GM21825 (cell line): Measurements from ENCODE around the gene NUDT1.
A peak's percentile ranks its signal among the peaks of the same experiment; 100 is the strongest.

Experiments
- ATAC-seq: cut with Tn5 transposase; IDR thresholded peaks from one replicate; pipeline ENCODE4 v1.9.1; 2021; ENCODE audit warnings: mild to moderate bottlenecking, moderate library complexity; ENCODE audit not compliant: unreplicated experiment

Gene NUDT1

DNA sequence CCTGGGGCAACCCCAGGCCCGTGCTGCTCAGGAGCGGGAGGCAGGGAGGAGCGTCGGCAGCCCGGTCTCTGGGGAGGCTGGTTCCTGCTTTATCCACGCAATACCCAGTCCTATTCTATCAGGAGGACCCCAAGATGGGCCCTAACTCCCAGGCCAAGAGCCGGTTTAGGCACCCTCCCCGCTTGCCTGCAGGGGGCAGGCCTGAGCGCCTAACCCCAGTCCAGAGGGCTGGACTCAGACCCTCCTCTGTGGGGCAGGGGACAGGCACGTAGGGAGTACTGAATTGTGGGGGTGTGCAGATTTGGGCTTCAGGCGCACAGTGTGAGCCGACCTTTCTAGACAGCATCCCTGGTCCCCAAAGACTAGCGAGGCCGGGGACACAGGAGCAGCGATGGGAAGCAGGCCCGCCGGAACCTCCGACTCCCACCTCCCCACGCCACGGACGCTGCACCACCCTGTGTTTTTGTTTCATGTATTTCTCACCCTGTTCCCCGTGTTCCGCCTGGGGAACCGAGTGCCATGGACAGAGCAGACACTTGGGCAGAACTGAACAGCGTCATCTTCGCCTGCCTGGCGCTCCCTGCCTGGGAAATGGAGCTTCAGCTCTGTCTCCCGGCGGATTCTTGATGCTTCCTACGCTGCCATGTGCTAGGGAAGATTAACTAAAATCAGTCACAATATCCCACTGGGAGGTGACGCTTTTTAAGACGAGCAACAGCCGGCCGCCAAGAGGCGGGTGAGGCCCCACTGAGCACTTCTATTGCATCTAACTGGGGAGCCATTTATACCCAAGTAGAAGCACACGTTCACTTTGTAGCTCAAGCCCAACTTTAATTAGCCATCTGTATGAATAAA is 5.3 kb downstream of the NUDT1 start:
- no peak for ATAC-seq

DNA sequence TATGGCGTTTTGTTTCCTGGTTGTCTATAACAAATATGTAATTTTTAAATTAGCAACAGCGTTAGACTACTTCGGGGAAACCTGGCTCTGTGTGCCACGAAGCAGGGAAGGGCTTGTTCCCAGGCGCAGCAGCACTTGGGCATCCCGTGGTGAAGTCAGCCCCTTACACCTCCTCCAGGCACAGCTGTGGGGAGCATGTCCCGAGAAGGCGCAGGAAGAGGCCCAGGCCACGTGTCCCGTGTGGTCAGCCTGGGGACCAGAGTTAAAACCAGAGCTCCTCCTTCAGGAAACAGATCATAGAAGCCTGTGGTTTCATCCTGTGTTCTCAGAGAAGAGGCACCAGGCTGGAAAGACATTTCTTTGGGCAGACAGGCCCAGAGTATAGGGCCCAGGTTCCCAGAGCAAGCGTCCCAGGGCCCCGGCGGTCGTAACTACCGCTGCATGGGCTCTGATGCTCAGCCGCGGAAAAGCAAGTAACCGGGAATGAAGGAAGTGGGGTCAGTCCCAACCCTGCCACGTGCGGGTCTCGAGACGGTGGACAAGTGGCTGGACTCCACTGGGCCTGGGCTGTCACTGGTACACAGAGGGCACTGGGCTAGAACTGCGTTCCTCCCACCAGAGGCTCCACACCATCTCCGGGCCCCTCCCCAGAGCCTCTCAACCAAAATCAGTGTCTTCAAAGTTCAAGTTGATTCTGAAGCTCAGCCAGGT is 7.1 kb downstream of the NUDT1 start:
- peak; percentile 55 for ATAC-seq

DNA sequence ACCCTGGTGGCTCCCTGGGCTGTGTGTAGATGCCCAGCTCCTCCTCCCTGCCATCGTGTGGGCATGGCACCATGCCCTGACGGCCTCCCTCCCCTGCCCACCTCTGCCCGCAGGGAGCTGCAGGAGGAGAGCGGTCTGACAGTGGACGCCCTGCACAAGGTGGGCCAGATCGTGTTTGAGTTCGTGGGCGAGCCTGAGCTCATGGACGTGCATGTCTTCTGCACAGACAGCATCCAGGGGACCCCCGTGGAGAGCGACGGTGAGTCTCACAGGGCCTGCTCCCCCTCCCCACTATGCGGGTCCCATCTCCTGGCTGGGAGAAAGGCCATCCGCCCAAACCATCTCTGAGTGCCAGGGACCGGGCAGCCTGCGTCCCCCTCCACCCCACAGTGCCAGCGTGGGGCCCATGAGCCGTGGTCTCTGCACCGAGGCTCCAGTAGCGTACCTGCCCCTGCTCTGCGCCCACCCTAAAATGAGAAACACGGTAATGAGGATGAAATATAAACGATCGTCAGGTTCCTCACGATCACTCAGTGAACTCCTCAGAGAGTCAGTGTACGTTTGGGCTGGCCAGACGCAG is 7.8 kb downstream of the NUDT1 start:
- no peak for ATAC-seq

DNA sequence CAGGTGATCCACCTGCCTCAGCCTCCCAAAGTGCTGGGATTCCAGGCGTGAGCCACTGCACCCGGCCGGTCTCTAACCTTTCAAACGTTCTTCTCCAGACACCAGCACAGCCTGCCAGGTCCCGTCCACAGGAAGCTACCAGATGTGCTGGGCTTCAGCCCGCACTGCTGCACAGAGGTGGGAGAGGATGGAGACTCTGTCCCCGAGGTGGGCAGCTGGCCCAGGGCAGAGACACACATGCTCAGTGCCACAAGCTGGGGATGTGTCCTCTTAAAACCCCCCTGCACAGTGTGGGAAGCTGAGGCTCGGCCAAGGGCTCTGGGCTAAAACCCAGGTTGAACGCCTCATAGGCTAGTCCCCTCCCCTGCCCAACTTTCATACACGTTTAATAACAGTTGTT is 9.4 kb downstream of the NUDT1 start:
- no peak for ATAC-seq

DNA sequence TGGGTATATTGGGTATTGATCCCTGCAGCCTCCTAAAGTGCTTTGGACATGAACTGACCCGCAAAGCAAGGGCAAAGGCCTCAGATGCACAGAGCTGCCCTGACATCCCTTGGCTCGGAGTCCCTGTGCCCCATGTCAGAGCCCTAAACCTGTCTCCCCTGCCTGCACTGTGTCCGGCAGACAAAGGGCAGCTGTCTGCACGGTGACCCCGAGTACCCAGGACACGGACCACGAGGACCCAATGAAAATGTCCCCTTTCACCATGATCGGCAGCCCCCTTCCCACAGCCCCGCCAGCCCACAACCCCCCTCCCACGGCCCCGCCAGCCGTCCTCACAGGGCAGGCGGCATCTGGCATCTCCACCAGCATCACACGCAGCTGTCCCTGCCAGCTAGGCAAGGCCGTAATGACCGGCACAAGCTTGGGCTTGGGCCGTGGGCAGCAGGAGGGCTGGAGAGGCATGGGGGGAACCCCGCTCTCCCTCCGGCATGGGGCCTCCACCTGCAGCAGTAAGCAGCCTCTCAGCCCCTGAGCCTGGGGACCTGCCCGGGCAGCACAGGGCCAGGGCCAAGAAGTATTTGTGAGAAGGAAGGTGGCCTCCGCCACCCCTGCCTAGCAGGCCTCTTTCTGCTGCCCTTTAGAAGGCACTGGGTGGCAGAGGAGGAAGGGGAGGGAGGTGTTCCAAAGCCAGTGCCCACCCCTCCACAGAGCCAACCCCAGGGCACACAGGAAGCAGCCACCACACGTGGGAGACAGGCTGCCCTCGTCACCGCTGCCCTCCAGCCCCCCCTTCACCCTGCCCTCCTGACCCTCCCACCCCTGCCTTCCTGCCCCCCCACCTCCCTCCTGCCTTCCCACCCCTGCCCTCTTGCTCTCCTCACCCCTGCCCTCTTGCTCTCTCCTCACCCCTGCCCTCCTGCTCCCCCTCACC is 10.1 kb downstream of the NUDT1 start:
- no peak for ATAC-seq

DNA sequence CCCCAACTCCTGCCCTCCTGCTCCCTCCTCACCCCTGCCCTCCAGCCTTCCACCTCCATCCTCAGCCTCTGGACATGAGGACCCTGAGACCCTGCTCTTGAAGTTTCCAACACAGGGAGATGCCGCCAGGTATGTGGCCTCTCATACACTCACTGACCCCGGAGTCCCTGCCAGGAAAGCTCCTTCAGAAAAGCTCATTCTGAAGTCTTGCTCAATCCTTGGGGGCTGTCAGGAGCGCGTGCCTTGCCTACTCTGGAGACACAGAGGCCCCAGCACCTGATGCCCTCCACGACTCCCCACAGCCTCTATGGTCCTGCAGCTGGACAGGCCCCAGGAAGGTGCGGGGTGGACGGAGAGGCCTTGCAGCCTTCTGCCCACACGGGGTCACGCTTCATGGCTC is 11.0 kb downstream of the NUDT1 start:
- ATAC-seq = no peak

DNA sequence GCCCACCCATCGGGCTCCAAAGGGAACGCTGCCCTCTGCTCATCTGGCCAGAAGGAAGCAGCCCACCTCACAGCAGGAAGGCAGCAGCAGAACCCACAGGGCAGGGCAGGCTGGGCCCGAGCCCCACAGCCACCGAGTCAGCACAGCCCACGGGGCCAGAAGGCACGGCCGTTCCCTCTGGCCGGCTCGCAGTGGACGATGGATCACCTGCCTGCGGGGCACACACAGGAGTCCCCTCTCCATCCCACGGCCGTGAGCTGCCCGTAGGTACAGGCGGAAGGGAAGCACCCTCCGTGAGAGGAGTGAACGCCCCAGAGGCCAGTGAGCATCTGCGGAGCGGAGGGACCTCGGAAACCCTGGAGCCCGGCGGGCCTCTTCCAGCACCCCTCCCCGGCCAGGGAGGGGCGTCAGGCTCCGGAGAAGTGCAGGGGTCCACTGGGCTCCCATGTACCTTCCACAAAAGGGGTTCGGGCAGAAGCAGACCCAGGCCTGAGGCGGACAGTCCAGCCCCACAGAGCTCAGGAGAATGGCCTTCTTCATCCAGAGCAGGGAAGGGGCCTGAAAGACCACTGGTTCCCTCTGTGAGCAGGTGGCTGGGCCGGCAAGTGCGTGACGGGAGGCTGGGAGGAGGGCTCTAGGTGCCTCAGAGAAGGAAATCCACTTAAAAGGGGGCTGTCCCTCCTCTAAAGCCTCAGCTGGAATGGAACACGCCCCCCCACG is 11.7 kb downstream of the NUDT1 start:
- ATAC-seq = no peak

DNA sequence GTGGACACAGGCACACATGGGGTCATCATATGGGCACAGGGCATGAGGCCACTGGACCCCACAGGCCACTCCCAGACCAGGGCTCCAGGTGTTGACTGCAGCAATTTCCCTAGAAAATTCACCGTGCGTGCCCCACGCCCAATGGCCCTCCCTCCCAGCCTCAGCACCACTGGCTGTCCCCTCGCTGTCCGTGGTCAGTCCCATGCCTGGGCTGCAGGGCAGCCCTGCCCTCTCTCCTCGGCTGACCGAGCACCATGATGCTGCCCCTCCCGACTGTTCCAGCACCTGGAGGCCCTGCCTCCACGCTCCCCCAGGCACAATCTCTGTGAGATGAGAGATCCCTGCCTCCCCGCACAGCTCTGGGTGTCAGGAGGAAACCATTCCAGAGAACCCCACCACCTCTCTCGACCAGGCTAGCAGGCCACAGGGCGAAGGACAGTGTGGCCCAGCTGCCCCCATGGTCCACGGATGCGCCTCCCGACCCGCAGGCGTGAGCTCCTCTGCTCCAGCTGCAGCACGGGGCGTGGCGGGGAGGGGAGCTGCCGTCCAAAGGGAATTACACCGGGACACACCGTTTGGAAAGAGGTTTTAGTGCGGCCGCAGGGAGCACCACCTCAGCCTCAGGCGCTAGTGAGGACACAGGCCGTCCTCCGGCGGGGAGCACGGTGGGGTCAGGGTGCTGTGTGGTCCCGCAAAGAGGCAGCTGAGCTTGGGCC is 12.6 kb downstream of the NUDT1 start:
- no peak for ATAC-seq

DNA sequence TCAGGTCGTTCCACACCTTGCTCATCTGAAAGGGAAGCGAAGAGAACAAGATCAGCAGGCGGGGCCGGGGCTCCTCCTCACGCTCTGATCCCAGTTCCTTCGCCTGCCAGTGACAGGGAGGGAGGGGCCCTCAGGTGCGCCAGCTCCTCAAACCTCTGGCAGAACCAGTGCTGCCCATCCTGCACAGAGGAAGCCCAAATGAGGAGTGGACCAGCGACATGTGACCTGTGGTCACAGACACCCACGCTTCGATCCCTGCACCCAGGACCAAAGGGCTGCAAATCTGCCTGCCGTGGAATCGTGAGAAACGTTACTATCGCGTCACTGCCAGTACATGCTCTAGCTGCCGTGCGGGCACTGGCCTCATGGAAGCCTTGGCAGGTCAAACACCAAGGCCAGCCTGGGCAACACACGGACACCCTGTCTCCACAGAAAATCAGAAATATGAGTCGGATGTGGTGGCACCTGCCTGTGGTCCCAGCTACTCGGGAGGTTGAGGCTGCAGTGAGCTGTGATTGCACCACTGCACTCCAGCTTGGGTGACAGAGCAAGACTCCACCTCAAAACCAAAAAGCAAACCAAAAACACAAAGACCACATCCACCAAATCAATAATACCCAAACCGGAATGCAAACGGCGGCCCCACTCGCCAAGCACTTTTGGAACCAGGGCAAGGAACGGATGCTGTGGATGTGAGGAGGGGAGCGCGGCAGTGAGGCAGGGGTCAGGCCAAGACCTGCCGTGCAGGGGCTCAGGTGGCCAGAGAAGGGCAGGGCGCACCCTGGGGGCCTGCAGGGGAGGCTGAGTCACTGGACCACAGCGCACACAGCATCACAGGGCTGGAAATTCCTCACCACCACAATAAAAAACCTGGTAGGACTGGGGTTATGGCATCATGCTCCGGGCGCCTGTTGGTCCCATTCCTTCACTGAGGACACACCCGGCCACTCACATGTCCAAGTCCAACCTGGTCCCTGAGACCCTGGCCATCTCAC is 13.4 kb downstream of the NUDT1 start:
- ATAC-seq = no peak

DNA sequence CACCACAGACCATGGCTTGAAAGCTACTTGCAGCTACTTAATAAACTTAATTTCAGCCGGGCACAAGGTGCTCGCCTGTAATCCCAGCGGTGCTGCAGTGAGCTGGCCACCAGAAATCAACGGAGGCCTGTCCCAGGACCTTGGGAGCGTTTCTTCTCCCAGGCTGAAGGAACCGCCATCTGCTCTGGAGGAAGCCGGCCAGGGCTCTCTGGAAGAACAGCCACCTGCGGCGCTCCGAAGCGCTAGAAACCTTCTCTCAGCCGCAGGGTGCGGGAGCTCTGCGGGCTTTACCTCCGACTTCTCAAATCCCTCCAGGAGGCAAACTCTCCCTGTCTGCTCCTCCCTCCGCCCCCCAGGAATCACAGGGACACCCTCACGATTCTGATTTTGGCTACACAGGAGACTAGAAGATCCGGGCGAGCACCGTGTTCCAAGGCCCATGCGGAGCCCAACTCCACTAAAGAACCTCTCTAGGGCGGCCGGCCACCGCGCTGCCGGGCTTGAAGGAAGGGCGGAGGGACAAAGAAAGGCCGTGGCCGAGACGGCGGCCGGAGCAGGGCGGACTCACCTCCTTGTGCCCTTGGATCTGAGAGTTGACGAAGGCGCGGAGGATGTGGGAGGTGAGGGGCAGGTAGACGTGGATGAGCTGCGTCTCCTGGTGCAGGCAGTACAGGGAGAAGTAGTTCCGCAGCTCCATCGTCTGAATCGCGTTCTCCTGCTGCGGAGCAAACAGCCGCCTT is 14.4 kb downstream of the NUDT1 start:
- no peak for ATAC-seq

DNA sequence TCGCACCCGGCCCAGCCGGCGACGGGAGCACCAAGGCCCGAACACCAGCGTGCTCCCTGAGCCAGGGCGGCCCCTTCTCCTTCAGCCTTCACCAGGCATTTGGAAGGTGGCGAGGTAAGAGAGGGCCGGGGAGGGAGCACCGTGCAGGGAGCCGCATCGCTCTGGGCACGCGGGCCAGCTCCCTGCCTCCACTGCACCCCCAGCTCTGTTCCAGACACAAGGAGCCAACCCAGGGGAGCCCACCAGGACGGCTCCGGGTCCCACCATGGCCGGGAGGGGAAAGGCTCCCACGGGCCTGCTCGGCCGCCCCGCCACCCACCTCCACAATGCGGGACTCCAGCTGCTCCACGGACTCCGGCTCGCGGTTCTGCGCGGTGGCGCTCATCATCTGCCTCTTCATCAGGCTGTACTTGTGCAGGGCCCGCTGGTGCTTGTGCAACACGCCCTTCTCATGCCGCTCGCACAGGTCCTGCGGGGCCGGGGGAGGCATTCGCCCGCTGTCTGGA is 15.1 kb downstream of the NUDT1 start:
- ATAC-seq = no peak

DNA sequence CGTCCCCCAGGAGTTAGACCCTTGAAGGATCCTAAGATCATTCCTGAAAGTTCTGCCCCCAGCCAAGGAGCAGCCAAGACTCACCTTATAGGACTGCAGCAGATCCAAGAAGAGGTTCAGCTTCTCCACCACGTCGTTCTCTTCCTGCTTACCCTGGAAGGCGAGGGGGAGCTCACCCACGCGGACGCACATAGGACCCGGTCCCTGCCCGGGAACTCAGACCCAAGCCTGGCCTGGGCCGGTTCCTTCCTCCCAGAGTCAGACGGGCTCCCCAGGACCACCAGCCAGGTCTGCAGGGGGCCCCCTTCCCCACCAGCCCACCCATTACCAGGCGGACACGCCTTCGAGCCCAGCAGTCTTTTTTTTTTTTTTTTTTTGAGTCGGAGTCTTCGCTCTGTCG is 15.6 kb downstream of the NUDT1 start:
- ATAC-seq = no peak

DNA sequence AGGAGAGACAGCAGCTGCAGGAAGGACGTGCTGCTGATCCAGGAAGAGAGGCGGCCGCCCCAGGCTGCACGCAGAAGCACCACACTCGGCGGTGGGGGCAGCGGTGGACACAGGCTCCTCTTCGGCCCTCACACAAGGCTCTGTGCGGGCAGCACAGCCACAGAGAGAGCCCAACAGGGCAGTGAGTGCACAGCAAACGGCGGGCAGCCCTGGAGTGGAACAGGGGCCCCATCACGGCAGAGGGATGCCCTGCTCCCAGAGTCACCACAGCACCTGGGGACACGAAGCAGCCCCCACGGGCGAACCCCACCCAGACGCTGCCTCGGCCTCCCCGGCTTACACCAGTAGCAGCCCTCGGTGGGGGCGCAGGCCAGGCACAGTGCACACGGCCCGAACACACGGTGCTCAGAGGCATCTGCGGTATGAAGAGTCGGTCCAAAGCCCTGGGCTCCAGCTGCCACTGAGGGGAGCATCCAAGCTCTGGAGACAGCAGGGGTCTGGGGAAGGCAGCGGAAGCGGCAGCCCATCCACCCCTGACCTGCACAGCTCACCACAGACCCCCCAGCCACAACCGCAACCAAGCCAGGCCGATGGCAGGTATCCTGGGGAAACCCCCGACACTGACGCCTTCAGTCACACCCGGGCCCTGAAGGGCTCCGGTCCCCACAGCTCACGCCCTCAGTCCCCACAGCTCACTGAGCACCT is 16.8 kb downstream of the NUDT1 start:
- ATAC-seq = peak; percentile 63

DNA sequence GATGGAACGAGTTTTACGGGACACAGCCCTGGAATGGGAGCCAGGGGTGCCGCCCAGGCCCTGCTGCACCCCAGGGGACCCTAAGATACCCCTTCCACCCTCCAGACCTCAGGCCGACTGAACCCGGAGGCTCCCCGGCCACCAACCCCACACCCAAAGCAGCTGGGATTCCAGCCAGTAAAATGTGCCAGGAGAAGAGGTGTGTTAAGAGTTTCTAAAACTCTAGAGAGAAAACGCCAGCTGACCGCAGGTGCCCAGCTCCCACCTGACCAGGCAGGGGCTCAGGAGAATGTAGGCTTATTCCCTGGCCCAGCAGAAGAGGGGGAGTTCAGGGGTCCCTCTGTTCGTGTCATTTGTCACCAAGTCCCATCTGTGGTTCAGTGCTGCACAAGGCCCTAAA is 17.5 kb downstream of the NUDT1 start:
- no peak for ATAC-seq

DNA sequence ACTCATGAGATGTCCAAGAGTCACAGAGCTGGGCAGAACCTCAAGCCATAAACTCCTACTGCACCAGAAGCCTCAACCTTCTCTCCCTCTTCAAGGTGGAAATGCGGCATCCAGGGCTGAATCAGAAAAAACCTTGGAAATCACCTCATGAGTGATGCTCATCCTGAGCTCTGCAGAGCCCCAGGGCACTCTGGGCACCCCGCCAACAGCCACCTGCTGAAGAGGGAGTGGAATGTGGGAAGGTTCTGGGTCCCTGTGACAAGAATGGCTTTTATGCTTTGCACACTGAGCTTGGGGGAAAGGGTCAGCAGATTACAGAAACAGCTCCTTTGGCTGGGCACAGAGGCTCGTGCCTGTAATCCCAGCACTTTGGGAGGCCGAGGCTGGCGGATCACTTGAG is 18.8 kb downstream of the NUDT1 start:
- ATAC-seq = no peak

DNA sequence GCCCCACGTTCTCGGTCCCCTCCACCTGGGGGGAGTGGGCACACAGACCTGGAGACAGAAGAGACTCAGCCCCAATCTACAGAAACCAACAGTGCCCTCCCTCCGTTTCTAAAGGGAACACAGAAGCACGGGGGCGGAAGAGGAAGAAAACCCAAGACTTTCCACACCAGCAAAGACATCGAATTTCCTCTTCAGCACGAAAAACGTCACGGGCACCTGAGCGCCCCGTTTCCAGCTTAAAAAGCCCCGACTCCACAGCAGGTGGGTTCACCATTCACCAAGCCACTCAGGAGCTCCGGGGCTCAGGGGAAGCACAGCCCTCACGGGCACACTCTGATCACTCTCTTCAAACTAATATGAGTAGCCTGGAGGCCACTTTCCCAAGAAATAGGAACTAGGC is 19.6 kb downstream of the NUDT1 start:
- ATAC-seq = no peak

DNA sequence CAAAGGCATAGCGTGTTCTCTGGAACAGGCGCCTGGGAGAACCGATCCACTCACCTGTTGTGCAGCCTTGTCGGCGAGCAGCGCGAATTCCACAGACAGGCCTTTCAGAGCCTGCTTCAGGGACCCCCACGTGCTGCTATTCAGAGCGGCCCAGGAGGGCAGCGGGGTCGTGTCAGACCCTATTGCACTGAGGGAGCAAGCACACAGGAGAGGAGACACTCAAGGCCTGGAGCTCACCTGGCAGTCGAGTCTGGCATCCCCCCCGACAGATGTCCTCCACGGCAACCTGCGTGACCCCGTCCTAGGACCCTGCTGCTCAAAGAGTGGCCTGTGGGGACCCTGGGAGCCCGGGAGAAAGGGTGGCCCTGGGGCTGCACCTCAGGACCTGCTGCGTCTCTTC is 21.1 kb downstream of the NUDT1 start:
- no peak for ATAC-seq
